DOHH2 (cell line): ENCODE measurements around the gene ANXA4.

Source experiments
- EZH2phosphoT487 ChIP-seq: fragments of 200-600 bp; sonication (generic); IDR thresholded peaks from 2 replicates; pipeline ENCODE4 v1.6.1; 2017; ENCODE audit warnings: borderline replicate concordance, mild to moderate bottlenecking, antibody characterized with exemption, low read length, moderate library complexity, mixed read lengths
- TF ChIP-seq, protein P1 (sequence below): fragments of 200-600 bp; sonication (generic); IDR thresholded peaks from one replicate; pipeline ENCODE4 v1.5.1; 2014; ENCODE audit warnings: antibody characterized with exemption, mild to moderate bottlenecking, low read depth, low read length; ENCODE audit not compliant: poor library complexity, severe bottlenecking

- TF ChIP-seq, protein P1, sequence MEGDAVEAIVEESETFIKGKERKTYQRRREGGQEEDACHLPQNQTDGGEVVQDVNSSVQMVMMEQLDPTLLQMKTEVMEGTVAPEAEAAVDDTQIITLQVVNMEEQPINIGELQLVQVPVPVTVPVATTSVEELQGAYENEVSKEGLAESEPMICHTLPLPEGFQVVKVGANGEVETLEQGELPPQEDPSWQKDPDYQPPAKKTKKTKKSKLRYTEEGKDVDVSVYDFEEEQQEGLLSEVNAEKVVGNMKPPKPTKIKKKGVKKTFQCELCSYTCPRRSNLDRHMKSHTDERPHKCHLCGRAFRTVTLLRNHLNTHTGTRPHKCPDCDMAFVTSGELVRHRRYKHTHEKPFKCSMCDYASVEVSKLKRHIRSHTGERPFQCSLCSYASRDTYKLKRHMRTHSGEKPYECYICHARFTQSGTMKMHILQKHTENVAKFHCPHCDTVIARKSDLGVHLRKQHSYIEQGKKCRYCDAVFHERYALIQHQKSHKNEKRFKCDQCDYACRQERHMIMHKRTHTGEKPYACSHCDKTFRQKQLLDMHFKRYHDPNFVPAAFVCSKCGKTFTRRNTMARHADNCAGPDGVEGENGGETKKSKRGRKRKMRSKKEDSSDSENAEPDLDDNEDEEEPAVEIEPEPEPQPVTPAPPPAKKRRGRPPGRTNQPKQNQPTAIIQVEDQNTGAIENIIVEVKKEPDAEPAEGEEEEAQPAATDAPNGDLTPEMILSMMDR = no peak
- no peak for TF ChIP-seq EZH2phosphoT487
These were observed 1.9 kb downstream of the ANXA4 start for GRCh38 chr2:69743847-69744264.
